Measurements from ENCODE around the gene USP35. TPM values are rescaled to one million over a fixed set of nuclear protein-coding genes. Genes with fewer than 3 reads are reported as not detected.

Gene USP35
- polyA plus RNA-seq, 1 of the 3 experiments (the other 2 are of a cell fraction) = 8.4 TPM

DNA sequence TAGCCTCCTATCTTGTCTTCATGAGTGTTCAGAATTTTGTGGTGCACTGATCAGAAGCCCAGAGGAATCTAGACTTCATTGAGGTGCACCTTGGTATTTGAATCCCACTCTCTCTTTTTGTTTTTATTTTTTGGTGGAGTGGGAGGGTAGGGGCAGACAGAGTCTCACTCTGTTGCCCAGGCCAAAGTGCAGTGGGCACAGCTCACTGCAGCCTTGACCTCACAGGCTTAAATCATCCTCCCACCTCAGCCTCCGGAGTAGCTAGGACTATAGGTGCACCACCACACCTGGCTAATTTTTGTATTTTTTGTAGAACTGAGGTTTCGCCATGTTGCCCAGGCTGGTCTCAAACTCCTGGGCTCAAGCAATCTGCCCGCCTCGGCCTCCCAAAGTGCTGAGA is 38.4 kb upstream of the USP35 start:
- Histone ChIP-seq H2AFZ (ENCODE audit: low read depth) (no peak overlapping the region), H3K27me3 (ENCODE audit: insufficient read depth) (no peaks in the 10 kb centered on the region), H3K9ac (no peak overlapping the region), H3K4me2 (no peak overlapping the region), H3K4me3 (ENCODE audit: low read depth in 2 of 2, low read length in 1 of 2) (no peak overlapping the region), H3F3A (replicated peaks; ENCODE audit: insufficient read depth) (no peaks in the 10 kb centered on the region), H3K4me1 (ENCODE audit: control insufficient read depth in 1 of 2, insufficient read depth in 2 of 2, low read depth in 1 of 2, low read length in 1 of 2) (no peaks in the 10 kb centered on the region; a peak in 1 of 4 replicates), H4K20me1 (ENCODE audit: insufficient read depth) (no peaks in the 10 kb centered on the region), H3K79me2 (ENCODE audit: insufficient read depth) (no peaks in the 10 kb centered on the region), H3K9me3 (no peaks in the 10 kb centered on the region), H3K27ac (ENCODE audit: low read depth in 2 of 2, low read length in 1 of 2) (no peak overlapping the region), H3K9me2 (no peaks in the 10 kb centered on the region), H3K36me3 (replicated peaks in 1 of 2; ENCODE audit: control insufficient read depth in 1 of 2, insufficient read depth in 2 of 2, low read length in 1 of 2) (no peaks in the 10 kb centered on the region)
- WGBS (ENCODE audit: low lambda C conversion rate) = 96% methylated on average over 4 of the region's 4 CpGs
- TF ChIP-seq, protein P1, sequence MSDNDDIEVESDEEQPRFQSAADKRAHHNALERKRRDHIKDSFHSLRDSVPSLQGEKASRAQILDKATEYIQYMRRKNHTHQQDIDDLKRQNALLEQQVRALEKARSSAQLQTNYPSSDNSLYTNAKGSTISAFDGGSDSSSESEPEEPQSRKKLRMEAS (IDR thresholded peaks at IDR 0.05; ENCODE audit: low read depth) = no peak
- TF ChIP-seq, protein P2, sequence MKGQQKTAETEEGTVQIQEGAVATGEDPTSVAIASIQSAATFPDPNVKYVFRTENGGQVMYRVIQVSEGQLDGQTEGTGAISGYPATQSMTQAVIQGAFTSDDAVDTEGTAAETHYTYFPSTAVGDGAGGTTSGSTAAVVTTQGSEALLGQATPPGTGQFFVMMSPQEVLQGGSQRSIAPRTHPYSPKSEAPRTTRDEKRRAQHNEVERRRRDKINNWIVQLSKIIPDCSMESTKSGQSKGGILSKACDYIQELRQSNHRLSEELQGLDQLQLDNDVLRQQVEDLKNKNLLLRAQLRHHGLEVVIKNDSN (IDR thresholded peaks at IDR 0.05; ENCODE audit: borderline replicate concordance, low read depth) = no peak
- TF ChIP-seq TCF12 (IDR thresholded peaks at IDR 0.05) = no peak
- TF ChIP-seq TEAD4 (IDR thresholded peaks at IDR 0.05; ENCODE audit: borderline replicate concordance, insufficient read depth) = no peak
- no peak for TF ChIP-seq POLR2AphosphoS5 (IDR thresholded peaks at IDR 0.05; ENCODE audit: low read depth, low read length)
- TF ChIP-seq FOSL2 (IDR thresholded peaks at IDR 0.05; ENCODE audit: borderline replicate concordance, low read depth) = no peak
- no peak for TF ChIP-seq MEF2A (IDR thresholded peaks at IDR 0.05; ENCODE audit: borderline replicate concordance, low read depth)
- TF ChIP-seq JUND (IDR thresholded peaks at IDR 0.05) = no peak
- no peak for DNase-seq
- ChIA-PET POLR2A (no interaction called here), CTCF (interaction anchor here (1.2 to 1.8 kb wide), 3 partner anchors 11 to 105 kb away, joined by 3 to 6 read pairs (median 3); partner anchors contain the start of gene ALG8)

DNA sequence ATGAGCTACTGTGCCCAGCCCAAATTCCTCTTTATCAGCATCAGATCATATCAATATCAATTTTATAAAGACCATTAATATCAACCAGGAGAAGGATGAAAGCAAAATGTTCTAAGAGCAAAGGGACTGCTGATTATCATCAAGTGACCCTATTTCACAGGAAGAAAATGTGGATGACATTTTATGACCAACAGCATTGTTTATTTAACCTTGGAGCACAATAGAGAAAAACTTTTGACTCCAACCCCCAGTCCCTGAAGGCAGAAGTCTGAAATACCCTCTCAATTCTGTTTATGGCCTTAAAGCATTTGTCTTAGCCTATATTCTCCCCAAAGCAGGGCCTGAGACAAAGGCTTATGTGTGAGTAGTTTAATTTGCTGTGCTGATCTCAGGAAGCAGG is 38.0 kb upstream of the USP35 start:
- Histone ChIP-seq H3K9me2 (no peaks in the 10 kb centered on the region), H3K9ac (no peak overlapping the region), H4K20me1 (ENCODE audit: insufficient read depth) (no peaks in the 10 kb centered on the region), H3K4me1 (ENCODE audit: control insufficient read depth in 1 of 2, insufficient read depth in 2 of 2, low read depth in 1 of 2, low read length in 1 of 2) (no peaks in the 10 kb centered on the region; a peak in 1 of 4 replicates), H3K4me3 (ENCODE audit: low read depth in 2 of 2, low read length in 1 of 2) (no peak overlapping the region), H3K27ac (ENCODE audit: low read depth in 2 of 2, low read length in 1 of 2) (no peak overlapping the region), H3K9me3 (no peaks in the 10 kb centered on the region), H2AFZ (ENCODE audit: low read depth) (no peak overlapping the region), H3K79me2 (ENCODE audit: insufficient read depth) (no peaks in the 10 kb centered on the region), H3K27me3 (ENCODE audit: insufficient read depth) (no peaks in the 10 kb centered on the region), H3F3A (replicated peaks; ENCODE audit: insufficient read depth) (no peaks in the 10 kb centered on the region), H3K4me2 (no peak overlapping the region), H3K36me3 (replicated peaks in 1 of 2; ENCODE audit: control insufficient read depth in 1 of 2, insufficient read depth in 2 of 2, low read length in 1 of 2) (no peaks in the 10 kb centered on the region)
- ChIA-PET CTCF (interaction anchor here (1.2 to 1.3 kb wide), 2 partner anchors 39 to 105 kb away, joined by 3 read pairs; no protein-coding TSS in a partner anchor), POLR2A (no interaction called here)
- DNase-seq = no peak
- TF ChIP-seq EP300 (IDR thresholded peaks at IDR 0.05; ENCODE audit: borderline replicate concordance in 1 of 2, low read depth in 1 of 2, low read length in 1 of 2) (no peak), RFX5 (IDR thresholded peaks at IDR 0.05; ENCODE audit: low read length) (no peak)
- TF ChIP-seq, protein P3, sequence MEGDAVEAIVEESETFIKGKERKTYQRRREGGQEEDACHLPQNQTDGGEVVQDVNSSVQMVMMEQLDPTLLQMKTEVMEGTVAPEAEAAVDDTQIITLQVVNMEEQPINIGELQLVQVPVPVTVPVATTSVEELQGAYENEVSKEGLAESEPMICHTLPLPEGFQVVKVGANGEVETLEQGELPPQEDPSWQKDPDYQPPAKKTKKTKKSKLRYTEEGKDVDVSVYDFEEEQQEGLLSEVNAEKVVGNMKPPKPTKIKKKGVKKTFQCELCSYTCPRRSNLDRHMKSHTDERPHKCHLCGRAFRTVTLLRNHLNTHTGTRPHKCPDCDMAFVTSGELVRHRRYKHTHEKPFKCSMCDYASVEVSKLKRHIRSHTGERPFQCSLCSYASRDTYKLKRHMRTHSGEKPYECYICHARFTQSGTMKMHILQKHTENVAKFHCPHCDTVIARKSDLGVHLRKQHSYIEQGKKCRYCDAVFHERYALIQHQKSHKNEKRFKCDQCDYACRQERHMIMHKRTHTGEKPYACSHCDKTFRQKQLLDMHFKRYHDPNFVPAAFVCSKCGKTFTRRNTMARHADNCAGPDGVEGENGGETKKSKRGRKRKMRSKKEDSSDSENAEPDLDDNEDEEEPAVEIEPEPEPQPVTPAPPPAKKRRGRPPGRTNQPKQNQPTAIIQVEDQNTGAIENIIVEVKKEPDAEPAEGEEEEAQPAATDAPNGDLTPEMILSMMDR (IDR thresholded peaks at IDR 0.05) = no peak
- TF ChIP-seq, protein P2 (IDR thresholded peaks at IDR 0.05; ENCODE audit: borderline replicate concordance, low read depth) = no peak

Measured in SK-N-SH (cell line).